Ishikawa (cell line): ENCODE results near the gene UGDH.

Experiments used
- CEBPB ChIP-seq: IDR thresholded peaks from 2 replicates; pipeline ENCODE4 v1.6.1; 2012
- CREB1 ChIP-seq: IDR thresholded peaks from 2 replicates; pipeline ENCODE4 v1.6.1; 2012; ENCODE audit warnings: low read depth
- EGR1 ChIP-seq: IDR thresholded peaks from 2 replicates; pipeline ENCODE4 v1.6.1; 2012
- EP300 ChIP-seq: IDR thresholded peaks from 2 replicates; pipeline ENCODE4 v1.6.1; 2012; ENCODE audit warnings: borderline replicate concordance
- FOXM1 ChIP-seq: IDR thresholded peaks from 2 replicates; pipeline ENCODE4 v1.6.1; 2012; ENCODE audit warnings: low read depth, borderline replicate concordance
- MAX ChIP-seq: IDR thresholded peaks from 2 replicates; pipeline ENCODE4 v1.6.1; 2012
- NFIC ChIP-seq: IDR thresholded peaks from 2 replicates; pipeline ENCODE4 v1.6.1; 2012
- RAD21 ChIP-seq: IDR thresholded peaks from 2 replicates; pipeline ENCODE4 v1.6.1; 2012; ENCODE audit warnings: low read depth
- TAF1 ChIP-seq: IDR thresholded peaks from 2 replicates; pipeline ENCODE4 v1.6.1; 2012; ENCODE audit warnings: low read depth, mild to moderate bottlenecking
- TCF12 ChIP-seq: IDR thresholded peaks from 2 replicates; pipeline ENCODE4 v1.6.1; 2012; ENCODE audit warnings: low read depth
- TEAD4 ChIP-seq: IDR thresholded peaks from 2 replicates; pipeline ENCODE4 v1.6.1; 2012
- YY1 ChIP-seq: IDR thresholded peaks from 2 replicates; pipeline ENCODE4 v1.6.1; 2012; ENCODE audit warnings: low read depth
- ZBTB7A ChIP-seq: IDR thresholded peaks from 2 replicates; pipeline ENCODE4 v1.6.1; 2012; ENCODE audit warnings: low read depth
- TF ChIP-seq, protein P1 (sequence below): IDR thresholded peaks from 2 replicates; pipeline ENCODE4 v1.6.1; 2012; ENCODE audit warnings: low read depth, mild to moderate bottlenecking
- TF ChIP-seq, protein P2 (sequence below): IDR thresholded peaks from 2 replicates; pipeline ENCODE4 v1.6.1; 2012

The UGDH gene

GRCh38 chr4:39539089-39539611, 11.9 kb upstream of the UGDH start:
- TF ChIP-seq TEAD4 (no peak), ZBTB7A (no peak), TCF12 (no peak)
- TF ChIP-seq, protein P1, sequence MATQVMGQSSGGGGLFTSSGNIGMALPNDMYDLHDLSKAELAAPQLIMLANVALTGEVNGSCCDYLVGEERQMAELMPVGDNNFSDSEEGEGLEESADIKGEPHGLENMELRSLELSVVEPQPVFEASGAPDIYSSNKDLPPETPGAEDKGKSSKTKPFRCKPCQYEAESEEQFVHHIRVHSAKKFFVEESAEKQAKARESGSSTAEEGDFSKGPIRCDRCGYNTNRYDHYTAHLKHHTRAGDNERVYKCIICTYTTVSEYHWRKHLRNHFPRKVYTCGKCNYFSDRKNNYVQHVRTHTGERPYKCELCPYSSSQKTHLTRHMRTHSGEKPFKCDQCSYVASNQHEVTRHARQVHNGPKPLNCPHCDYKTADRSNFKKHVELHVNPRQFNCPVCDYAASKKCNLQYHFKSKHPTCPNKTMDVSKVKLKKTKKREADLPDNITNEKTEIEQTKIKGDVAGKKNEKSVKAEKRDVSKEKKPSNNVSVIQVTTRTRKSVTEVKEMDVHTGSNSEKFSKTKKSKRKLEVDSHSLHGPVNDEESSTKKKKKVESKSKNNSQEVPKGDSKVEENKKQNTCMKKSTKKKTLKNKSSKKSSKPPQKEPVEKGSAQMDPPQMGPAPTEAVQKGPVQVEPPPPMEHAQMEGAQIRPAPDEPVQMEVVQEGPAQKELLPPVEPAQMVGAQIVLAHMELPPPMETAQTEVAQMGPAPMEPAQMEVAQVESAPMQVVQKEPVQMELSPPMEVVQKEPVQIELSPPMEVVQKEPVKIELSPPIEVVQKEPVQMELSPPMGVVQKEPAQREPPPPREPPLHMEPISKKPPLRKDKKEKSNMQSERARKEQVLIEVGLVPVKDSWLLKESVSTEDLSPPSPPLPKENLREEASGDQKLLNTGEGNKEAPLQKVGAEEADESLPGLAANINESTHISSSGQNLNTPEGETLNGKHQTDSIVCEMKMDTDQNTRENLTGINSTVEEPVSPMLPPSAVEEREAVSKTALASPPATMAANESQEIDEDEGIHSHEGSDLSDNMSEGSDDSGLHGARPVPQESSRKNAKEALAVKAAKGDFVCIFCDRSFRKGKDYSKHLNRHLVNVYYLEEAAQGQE: no peak

DNA sequence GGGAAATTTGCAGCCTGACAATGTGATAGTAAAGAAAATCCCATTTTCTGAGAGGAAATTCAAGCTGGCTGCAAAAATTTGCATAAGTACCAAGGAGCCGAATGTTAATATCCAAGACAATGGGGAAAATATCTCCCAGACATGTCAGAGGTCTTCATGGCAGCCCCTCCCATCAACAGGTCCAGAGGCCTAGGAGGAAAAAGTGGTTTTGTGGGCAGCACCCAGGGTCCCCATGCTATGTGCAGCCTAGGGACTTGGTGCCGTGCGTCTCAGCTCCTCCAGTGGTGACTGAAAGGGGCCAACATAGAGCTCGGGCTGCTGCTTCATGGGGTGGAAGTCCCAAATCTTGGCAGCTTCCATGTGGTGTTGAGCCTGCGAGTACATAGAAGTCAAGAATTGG, 6.3 kb upstream of the UGDH start:
- TF ChIP-seq CEBPB (no peak), MAX (no peak), EGR1 (no peak), TAF1 (no peak), TEAD4 (no peak), EP300 (no peak), TCF12 (no peak), NFIC (no peak)
- TF ChIP-seq, protein P1: no peak
- TF ChIP-seq, protein P2, sequence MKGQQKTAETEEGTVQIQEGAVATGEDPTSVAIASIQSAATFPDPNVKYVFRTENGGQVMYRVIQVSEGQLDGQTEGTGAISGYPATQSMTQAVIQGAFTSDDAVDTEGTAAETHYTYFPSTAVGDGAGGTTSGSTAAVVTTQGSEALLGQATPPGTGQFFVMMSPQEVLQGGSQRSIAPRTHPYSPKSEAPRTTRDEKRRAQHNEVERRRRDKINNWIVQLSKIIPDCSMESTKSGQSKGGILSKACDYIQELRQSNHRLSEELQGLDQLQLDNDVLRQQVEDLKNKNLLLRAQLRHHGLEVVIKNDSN: no peak

DNA sequence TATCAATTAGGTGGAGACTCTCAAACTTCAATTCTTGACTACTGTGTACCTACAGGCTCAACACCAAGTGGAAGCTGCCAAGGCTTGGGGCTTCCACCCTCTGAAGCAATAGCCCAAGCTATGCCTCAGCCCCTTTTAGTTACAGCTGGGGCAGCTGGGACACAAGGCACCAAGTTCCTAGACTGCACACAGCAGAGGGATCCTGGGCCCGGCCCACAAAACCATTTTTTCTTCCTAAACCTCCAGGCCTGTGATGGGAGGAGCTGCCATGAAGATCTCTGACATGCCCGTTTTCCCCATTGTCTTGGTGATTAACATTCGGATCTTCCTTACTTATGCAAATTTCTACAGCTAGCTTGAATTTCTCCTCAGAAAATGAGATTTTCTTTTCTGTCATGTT, 3.4 kb upstream of the UGDH start:
- TF ChIP-seq YY1: no peak
- TF ChIP-seq EP300: no peak
- no peak for TF ChIP-seq FOXM1
- no peak for TF ChIP-seq ZBTB7A
- TF ChIP-seq TAF1: no peak
- TF ChIP-seq TCF12: no peak
- TF ChIP-seq EGR1: no peak
- TF ChIP-seq TEAD4: no peak
- TF ChIP-seq, protein P2: no peak
- no peak for TF ChIP-seq RAD21
- TF ChIP-seq NFIC: no peak

DNA sequence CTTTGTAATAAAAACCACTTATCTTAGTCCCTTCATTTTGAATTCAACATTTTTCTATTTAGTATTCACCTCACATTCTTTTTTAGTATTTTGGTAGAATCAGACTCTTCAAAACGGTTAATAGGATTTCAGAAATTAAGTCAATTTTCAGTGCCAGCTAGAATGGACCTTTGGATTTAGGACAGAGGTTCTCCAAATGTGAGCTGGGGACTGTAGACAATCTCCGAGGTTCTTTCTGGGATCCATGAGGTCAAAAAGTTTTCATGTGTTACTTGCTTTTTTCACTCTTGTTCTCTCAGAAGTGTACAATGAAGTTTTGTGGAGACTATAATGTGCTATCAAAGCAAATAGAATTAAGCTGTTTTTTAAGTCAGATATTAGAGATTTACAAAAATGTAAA, 2.3 kb upstream of the UGDH start:
- TF ChIP-seq TEAD4: no peak
- no peak for TF ChIP-seq EP300
- TF ChIP-seq CEBPB: no peak
- no peak for TF ChIP-seq TCF12
- TF ChIP-seq, protein P1: no peak
- TF ChIP-seq CREB1: no peak
- TF ChIP-seq, protein P2: no peak
- TF ChIP-seq TAF1: no peak

DNA sequence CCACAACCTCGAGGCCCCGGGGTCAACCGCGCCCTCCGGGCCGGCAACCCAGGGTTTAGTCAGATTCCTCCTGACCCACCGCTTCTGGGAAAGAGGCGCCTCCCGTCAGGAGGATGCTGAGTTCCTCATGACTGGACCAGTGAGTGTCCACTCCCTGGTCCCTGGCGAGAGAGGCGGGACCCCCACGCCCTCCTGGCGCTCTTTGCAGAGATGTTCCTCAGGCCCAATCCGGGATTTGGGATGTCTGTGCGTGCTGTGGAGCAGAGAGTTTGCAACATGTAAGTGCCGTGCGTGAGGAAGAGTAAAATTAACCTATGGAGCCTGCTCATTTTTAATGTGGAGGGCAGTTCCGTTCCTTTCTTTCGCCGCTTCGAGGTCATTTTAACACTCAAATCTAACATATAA, 824 bp upstream of the UGDH start:
- TF ChIP-seq RAD21: no peak
- TF ChIP-seq EGR1: no peak
- TF ChIP-seq YY1: no peak
- TF ChIP-seq NFIC: no peak
- TF ChIP-seq CREB1: no peak
- TF ChIP-seq EP300: no peak
- TF ChIP-seq, protein P2: no peak
- no peak for TF ChIP-seq CEBPB
